ENCODE results near the gene DRAM1.

The DRAM1 gene

DNA sequence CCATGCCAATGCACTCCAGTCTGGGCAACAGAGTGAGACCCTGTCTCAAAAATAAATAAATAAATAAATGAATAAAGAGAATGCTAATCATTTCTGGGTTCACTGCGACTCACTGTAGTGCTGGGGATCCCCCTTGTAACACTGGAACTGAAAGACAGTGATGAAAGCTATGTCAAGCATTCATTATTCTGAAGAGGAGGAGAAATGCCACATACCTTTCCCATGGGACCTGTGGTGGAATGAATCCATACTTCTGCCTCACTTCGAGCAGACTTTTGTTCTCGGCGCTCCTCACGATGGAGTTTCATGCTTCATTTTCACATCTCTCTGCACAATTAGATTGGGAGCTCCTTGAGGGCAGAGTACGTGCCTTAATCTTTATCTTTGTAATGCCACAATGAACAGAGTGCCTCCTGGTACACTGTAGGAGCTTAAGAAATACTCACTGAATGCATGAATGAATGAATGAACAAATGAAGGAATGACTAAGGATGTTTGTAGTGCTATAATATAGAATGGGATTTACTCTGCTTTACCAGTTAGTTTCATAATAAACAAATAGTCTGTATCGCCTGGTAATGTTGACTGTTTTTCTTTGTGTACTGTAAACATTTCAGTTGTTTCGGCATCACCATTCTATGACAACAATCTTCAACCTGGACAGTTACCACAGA, 45.8 kb downstream of the DRAM1 start:
- TF ChIP-seq, protein P1, sequence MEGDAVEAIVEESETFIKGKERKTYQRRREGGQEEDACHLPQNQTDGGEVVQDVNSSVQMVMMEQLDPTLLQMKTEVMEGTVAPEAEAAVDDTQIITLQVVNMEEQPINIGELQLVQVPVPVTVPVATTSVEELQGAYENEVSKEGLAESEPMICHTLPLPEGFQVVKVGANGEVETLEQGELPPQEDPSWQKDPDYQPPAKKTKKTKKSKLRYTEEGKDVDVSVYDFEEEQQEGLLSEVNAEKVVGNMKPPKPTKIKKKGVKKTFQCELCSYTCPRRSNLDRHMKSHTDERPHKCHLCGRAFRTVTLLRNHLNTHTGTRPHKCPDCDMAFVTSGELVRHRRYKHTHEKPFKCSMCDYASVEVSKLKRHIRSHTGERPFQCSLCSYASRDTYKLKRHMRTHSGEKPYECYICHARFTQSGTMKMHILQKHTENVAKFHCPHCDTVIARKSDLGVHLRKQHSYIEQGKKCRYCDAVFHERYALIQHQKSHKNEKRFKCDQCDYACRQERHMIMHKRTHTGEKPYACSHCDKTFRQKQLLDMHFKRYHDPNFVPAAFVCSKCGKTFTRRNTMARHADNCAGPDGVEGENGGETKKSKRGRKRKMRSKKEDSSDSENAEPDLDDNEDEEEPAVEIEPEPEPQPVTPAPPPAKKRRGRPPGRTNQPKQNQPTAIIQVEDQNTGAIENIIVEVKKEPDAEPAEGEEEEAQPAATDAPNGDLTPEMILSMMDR (IDR thresholded peaks at IDR 0.05; ENCODE audit: low read depth, low read length), result no peak
- Histone ChIP-seq H3K36me3 (no peaks in the 10 kb centered on the region), H3K27me3 (ENCODE audit: insufficient read depth, low read depth, severe bottlenecking) (no peaks in the 10 kb centered on the region), H3K9me3 (ENCODE audit: severe bottlenecking) (no peaks in the 10 kb centered on the region), H3K4me3 (ENCODE audit: low read depth, low read length) (no peak overlapping the region), H3K27ac (no peak overlapping the region)
- DNase-seq, result no peak

DNA sequence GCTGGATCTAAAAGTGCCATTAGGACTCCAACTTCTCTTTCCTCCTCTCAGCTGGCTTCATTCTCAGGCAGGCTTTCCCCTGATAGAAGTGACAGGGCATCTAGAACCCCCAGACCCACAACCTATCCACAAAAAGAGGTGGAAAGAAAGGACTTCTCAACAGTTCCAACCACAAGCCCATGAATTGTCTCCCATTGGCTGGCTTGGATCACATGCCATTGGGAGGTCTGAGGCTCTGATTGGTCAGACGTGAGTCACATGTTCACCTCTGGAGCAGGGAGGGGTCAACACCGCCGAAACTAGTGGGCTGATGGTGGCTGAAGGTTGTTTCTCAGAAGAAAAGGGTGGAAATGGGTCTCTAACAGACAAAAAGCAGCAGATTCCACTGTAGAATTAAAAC, 47.2 kb downstream of the DRAM1 start:
- no peaks in the 10 kb centered on the region for H3K36me3 ChIP-seq
- TF ChIP-seq, protein P1 (IDR thresholded peaks at IDR 0.05; ENCODE audit: low read depth, low read length), result no peak
- H3K9me3 ChIP-seq (ENCODE audit: severe bottlenecking), result no peaks in the 10 kb centered on the region
- H3K27ac ChIP-seq, result no peak overlapping the region
- no peak overlapping the region for H3K4me3 ChIP-seq (ENCODE audit: low read depth, low read length)
- no peak for DNase-seq
- H3K27me3 ChIP-seq (ENCODE audit: insufficient read depth, low read depth, severe bottlenecking), result no peaks in the 10 kb centered on the region

DNA sequence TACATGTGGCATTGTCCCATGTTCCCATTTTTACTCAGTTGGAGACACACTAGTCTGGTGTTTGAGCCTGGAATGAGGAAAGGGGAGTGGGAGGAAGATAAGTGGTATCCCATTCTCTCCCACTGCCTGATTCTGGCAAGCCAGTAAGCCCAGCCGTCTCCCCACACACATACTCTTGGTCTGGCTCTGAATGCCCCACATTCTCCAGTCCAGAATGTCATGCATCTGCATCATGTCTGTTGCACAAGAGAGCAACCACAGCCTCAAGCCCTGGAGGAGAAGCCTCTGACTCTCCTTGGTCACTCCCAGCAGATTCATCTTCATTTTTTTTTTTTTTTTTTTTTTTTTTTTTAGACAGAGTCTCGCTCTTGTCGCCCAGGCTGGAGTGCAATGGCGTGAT, 48.0 kb downstream of the DRAM1 start:
- H3K9me3 ChIP-seq (ENCODE audit: severe bottlenecking), result no peaks in the 10 kb centered on the region
- no peak overlapping the region for H3K4me3 ChIP-seq (ENCODE audit: low read depth, low read length)
- no peaks in the 10 kb centered on the region for H3K27me3 ChIP-seq (ENCODE audit: insufficient read depth, low read depth, severe bottlenecking)
- no peak for DNase-seq
- TF ChIP-seq, protein P1 (IDR thresholded peaks at IDR 0.05; ENCODE audit: low read depth, low read length), result no peak
- no peak overlapping the region for H3K27ac ChIP-seq
- no peaks in the 10 kb centered on the region for H3K36me3 ChIP-seq

DNA sequence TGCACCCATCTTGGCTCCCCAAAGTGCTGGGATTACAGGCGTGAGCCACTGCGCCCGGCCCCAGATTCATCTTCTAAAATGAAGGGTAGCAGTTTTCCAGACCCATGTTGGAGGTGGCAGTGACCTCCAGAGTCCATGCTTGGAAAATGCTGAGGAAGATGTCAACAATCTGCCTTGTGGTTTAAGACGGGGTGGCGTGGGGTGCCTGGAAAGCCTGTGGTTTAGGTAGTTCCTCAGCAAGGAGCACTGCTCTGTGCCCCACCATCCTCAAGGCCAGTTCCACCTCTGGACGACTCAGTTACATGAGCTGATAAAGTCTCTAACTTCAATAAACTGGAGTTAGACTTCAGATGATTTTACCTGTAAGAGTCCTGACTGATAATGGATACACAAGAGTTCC, 48.6 kb downstream of the DRAM1 start:
- DNase-seq, result no peak
- H3K9me3 ChIP-seq (ENCODE audit: severe bottlenecking), result no peaks in the 10 kb centered on the region
- H3K36me3 ChIP-seq, result no peaks in the 10 kb centered on the region
- H3K4me3 ChIP-seq (ENCODE audit: low read depth, low read length), result no peak overlapping the region
- TF ChIP-seq, protein P1 (IDR thresholded peaks at IDR 0.05; ENCODE audit: low read depth, low read length), result no peak
- H3K27me3 ChIP-seq (ENCODE audit: insufficient read depth, low read depth, severe bottlenecking), result no peaks in the 10 kb centered on the region
- H3K27ac ChIP-seq, result no peak overlapping the region

DNA sequence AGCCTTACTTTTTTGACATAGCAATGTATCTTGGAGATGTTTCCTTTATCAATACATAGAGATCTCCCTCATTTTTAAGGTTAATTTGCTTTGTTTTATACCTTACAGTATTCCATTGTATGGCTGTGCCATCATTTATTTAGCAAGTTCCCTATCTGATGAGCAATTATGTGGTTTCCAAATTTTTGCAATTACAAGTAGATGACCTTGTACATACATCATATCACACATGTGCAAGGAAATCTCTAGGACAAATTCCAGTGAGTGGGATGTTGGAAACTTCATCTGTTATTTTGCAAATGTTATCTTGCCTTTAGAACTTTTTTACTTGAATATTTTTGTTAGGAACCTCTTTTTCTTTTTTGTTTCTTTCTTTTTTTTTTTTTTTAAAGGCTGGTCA, 49.7 kb downstream of the DRAM1 start:
- no peak for DNase-seq
- TF ChIP-seq, protein P1 (IDR thresholded peaks at IDR 0.05; ENCODE audit: low read depth, low read length), result no peak
- H3K27ac ChIP-seq, result no peak overlapping the region
- no peak overlapping the region for H3K4me3 ChIP-seq (ENCODE audit: low read depth, low read length)
- no peaks in the 10 kb centered on the region for H3K36me3 ChIP-seq
- H3K27me3 ChIP-seq (ENCODE audit: insufficient read depth, low read depth, severe bottlenecking), result no peaks in the 10 kb centered on the region
- no peaks in the 10 kb centered on the region for H3K9me3 ChIP-seq (ENCODE audit: severe bottlenecking)

DNA sequence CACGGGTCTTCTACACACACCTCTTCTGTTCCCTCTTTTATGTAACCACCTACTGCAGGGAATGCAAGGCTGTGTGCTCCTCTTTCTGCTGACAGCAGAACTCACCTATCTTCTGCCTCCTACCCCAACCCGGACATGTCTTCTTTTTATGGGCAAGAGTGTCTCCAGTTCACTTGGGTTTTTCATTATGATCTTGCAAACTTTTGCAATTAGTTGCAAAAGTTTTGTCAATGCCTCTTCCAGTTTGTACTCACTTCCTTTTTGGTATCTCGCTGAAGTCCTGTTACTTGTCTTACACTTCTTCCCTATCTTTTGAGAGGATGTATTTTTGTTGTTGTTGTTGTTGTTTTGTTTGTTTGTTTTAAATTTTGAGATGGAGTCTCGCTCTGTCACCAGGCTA, 50.6 kb downstream of the DRAM1 start:
- Histone ChIP-seq H3K9me3 (ENCODE audit: severe bottlenecking) (no peaks in the 10 kb centered on the region), H3K4me3 (ENCODE audit: low read depth, low read length) (no peak overlapping the region), H3K36me3 (no peaks in the 10 kb centered on the region), H3K27me3 (ENCODE audit: insufficient read depth, low read depth, severe bottlenecking) (no peaks in the 10 kb centered on the region), H3K27ac (no peak overlapping the region)
- no peak for DNase-seq
- TF ChIP-seq, protein P1 (IDR thresholded peaks at IDR 0.05; ENCODE audit: low read depth, low read length), result no peak

Data from WERI-Rb-1 (cell line).